ENCODE data around the gene UTP20.
"Not testable (repeated sequence)": the region's sequence is repeated elsewhere in the genome, so short reads cannot be mapped to it uniquely, and the experiment has no call there.

UTP20 gene

DNA sequence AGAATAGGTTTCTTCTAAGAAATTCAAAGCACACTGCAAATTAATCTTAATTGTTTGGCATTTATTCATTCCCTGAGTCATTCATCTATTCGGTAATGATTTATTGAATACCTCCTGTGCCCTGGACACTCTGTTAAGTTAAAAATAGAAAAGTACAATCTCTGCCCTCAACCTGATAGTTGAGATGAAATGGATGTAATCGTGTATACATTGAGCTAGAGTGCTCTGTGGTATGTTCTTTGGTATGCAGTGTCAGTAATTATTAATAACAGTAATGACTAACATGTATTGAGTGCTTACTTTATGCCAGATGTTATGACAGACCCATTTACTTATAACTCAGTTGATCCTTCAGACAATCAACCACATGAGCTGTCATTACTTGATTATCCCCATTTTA is 47.6 kb downstream of the UTP20 start:
- DNase-seq = no peak

GRCh38 chr12:101328917-101329316 is 49.0 kb downstream of the UTP20 start:
- no peak for DNase-seq

- DNase-seq = no peak
Observed at GRCh38 chr12:101330631-101331030, 50.7 kb downstream of the UTP20 start.

DNA sequence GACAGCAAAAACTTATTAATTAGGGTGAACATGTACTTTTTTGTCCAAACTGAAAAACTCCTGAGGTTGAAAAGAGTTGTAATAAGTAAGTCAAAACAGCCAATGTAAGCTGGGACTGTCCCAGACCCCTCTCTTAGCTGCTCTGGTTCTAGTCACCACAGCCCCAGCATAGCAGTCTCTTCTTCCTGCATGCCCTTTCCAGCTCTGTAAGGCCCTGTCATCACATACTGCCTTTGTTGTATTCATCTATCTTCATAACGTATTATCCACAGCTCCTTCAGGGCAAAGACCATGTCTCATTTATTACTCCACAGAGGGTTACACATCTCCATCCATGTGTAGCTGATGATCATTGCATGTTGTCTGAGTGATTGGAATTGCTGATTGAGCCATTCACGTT is 56.5 kb downstream of the UTP20 start:
- DNase-seq = no peak

- no peak for DNase-seq
Observed at GRCh38 chr12:101338087-101338486, 58.2 kb downstream of the UTP20 start.

- DNase-seq = no peak
Observed at GRCh38 chr12:101343893-101344292, 64.0 kb downstream of the UTP20 start.

DNA sequence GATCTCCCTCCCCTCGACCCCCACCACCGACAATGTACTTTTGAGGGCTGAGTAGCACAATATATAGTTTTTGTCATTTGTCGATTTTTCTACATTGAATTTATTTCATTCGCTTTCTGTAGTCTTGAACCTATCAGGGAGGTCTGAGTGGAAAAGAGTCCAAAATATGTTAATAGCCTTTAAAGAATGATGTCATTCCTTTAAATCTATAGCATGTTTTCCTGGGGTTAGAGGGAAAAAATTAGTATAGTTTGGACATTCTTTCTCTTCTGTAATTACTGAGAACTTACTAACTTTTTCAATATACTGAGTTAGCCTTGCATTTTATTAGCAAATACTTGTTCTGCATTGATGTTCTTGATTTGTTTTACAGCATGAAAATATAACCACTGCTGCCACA is 71.8 kb downstream of the UTP20 start:
- DNase-seq = no peak

- no peak for DNase-seq
Observed at GRCh38 chr12:101356794-101357193, 76.9 kb downstream of the UTP20 start.

- no peak for DNase-seq
Observed at GRCh38 chr12:101361455-101361854, 81.5 kb downstream of the UTP20 start.

- no peak for DNase-seq
Observed at GRCh38 chr12:101368016-101368415, 88.1 kb downstream of the UTP20 start.

DNA sequence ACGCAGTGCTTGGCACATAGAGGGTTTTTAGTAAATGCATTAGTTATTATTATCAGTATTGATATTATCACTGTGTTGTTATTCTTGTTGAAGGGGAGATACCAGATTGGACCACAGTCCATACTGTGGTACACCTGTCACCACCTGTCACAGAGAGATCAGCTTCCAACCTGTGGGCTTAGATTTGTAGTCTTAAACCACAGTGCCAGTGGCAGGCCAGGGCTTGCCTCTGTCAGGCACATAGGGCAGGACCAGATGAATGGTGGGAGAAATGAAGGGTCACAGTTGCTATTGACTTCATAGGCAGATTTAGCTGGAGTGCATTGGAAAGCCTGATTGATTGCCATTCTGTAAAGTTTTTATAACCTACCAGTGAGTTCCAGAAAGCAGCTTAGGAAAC is 92.5 kb downstream of the UTP20 start:
- DNase-seq = no peak

DNA sequence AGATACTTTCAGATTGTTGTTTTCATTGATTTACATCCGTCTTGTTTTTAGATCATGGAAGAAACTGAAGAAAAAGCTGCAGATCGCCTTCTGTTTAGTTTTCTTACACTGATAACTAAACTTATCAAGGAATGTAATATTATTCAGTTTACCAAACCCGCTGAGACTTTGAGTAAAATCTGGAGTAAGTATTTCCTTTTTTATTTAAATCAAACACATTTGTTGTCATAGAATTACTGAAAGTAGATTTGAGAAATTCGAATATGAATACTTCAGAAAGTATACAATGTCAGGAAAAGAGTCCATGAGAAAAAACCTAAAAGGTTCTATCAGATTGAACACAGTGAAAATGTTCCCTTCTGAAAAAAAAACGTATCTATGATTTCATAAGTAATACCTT is 95.7 kb downstream of the UTP20 start:
- DNase-seq = no peak

- DNase-seq = no peak
Observed at GRCh38 chr12:101379149-101379548, 99.2 kb downstream of the UTP20 start.

GRCh38 chr12:101391181-101391580 is 111.3 kb downstream of the UTP20 start:
- not testable (repeated sequence) for DNase-seq

- DNase-seq = no peak
Observed at GRCh38 chr12:101407049-101407435, 127.1 kb downstream of the UTP20 start.

GRCh38 chr12:101407436-101408345 is 127.8 kb downstream of the UTP20 start, which contains the start of gene ARL1:
TSS of gene ARL1 (minus strand) at chr12:101407772. CDS start at chr12:101407645, 127 bp downstream.
- DNase-seq = peak; percentile 70

DNA sequence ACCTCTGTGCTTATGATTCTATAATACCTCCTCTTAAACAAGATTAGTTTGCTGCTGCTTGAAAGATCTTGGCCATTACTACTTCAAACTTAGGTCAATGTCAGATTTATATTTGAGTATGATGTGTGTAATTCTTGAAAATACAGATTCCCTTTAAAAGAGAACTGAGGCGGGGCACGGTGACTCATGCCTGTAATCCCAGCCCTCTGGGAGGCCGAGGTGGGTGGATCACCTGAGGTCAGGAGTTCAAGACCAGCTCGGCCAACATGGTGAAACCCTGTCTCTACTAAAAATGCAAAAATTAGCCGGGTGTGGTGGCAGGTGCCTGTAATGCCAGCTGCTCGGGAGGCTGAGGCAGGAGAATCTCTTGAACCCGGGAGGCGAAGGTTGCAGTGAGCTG is 130.3 kb downstream of the UTP20 start:
- not testable (repeated sequence) for DNase-seq

DNA sequence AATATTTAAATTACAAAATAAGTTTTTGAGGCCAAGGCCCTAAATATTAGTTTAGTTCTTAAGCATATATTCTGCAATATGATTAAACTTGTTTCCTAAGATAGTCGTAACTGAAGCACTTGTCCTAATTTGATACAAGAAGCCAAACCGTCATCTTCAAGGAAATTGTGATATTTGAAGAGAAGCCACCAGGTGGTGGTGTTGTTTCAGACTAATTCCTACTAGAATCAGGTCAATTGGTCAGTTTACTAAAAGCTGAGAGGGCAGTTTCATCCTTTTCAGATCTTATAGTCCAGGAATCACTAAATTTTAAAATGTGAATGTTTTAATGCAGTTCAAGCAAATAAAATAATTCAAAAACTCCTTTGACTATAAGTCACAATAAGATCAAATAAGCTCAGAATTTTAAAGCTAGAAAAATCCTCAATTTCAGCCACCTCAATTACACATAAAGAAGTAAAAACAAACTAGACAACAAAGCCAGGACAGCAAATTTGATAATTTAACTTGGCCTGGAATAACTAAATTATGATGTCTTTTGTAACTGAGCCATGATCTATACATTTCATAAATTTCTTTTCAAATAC is 134.7 kb downstream of the UTP20 start:
- DNase-seq = no peak

DNA sequence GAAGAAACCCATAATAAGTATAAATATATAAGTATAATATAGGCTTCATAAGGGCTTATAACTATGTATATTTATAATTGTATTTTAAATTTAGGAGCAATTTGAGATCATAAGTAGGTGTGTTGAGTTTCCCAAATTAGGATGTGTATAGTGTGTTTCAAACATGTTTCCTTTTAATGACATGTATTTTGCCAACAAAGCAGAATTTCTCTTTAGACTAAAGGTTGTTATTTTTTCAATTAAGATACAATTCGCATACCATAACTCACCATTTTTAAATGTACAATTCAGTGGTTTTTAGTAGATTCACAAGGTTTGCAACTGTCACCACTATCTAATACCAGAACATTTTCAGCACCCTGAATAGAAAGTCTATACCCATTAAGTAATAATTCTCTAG is 135.3 kb downstream of the UTP20 start:
- no peak for DNase-seq

GRCh38 chr12:101422066-101422465 is 142.2 kb downstream of the UTP20 start:
- not testable (repeated sequence) for DNase-seq

- no peak for DNase-seq
Observed at GRCh38 chr12:101424620-101425019, 144.7 kb downstream of the UTP20 start.

DNA sequence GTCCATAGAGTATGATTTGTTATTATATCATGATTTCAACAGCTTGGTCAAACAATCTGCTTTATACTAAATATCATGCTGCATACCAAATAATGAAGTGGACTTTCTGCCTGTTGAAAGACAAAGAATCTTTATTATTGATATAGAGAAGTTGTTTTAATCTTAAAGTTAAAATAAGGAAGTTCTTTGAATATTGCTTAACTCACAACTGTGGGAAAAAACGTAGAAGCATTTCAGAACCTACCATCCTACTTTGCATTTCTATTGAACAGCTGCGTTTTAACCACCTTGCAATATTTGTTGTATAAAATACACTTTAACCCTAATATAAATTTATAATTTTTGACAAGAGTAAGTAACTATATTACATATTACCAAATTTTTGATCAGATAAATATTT is 150.6 kb downstream of the UTP20 start:
- DNase-seq = no peak

DNA sequence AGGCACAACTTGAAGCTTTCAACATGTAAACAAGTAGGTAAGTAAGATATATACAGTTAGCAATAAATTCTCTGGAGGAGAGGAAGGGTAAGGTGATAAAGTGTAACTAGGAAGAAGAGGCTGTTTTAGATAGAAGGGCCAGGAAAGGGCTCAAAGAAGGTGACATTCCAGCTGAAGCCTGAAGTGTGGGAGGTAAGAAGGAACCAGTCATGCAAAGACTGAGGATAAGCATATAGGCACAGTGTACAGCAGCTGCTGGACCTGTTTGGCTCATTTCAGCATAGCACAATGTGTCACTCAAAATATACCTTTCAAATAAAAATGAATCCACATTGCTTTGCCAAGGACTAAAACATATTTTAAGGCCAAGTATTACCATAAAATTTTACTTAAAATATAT is 156.2 kb downstream of the UTP20 start:
- DNase-seq = no peak
